H1 (cell line): ENCODE results near the gene UBE3C. TPM values are rescaled to one million over a fixed set of nuclear protein-coding genes. Genes with fewer than 3 reads are reported as not detected.

Experiments used
- CTCF ChIA-PET: fragments of 300-600 bp; sonication (Branson Sonifier 250); formaldehyde crosslinking; loops from one replicate; lab custom pipeline; 2021; ENCODE audit not compliant: partially characterized antibody; lab: Charles Lee
- POLR2A ChIA-PET: fragments of 300-600 bp; sonication (Branson Sonifier 250); formaldehyde crosslinking; loops from one replicate; lab custom pipeline; 2021; ENCODE audit warnings: inconsistent platforms; ENCODE audit not compliant: partially characterized antibody; lab: Charles Lee
- DNase-seq, 2 experiments: peaks; one replicate each; pipeline versions ENCODE4 v3.0.0 to v3.0.0-alpha.2; 2010 to 2022; ENCODE audit warnings: low spot score in 2 of 2, low read depth in 1 of 2, mixed read lengths in 1 of 2
- FAIRE-seq: peaks from 2 replicates; lab custom pipeline; 2011; peaks lifted over from hg19 to GRCh38; lab: Jason Lieb, UNC
- H2AFZ ChIP-seq: 2 replicates; pipeline ENCODE4 v1.8.1; 2012; ENCODE audit warnings: low read length, inconsistent platforms
- H2AK5ac ChIP-seq: 2 replicates; pipeline ENCODE4 v1.6.1; 2013; ENCODE audit warnings: low read depth, low read length
- H2BK120ac ChIP-seq: replicated peaks from 2 replicates; pipeline ENCODE3; 2013; ENCODE audit warnings: low read depth, low read length, inconsistent platforms
- H2BK12ac ChIP-seq: 2 replicates; pipeline ENCODE4 v1.6.1; 2013; ENCODE audit warnings: low read depth, low read length
- H2BK15ac ChIP-seq: 2 replicates; pipeline ENCODE4 v1.6.1; 2013; ENCODE audit warnings: low read length
- H2BK20ac ChIP-seq: 2 replicates; pipeline ENCODE4 v1.6.1; 2013; ENCODE audit warnings: low read length
- H2BK5ac ChIP-seq: 2 replicates; pipeline ENCODE4 v1.6.1; 2013; ENCODE audit warnings: low read depth, low read length
- H3K14ac ChIP-seq: 2 replicates; pipeline ENCODE4 v1.6.1; 2013; ENCODE audit warnings: inconsistent platforms; ENCODE audit not compliant: insufficient read length
- H3K18ac ChIP-seq: 2 replicates; pipeline ENCODE4 v1.6.1; 2013; ENCODE audit warnings: low read length; ENCODE audit errors: extremely low read depth
- H3K23ac ChIP-seq: 2 replicates; pipeline ENCODE4 v1.6.1; 2013; ENCODE audit warnings: inconsistent platforms; ENCODE audit not compliant: insufficient read length
- H3K23me2 ChIP-seq: 2 replicates; pipeline ENCODE4 v1.6.1; 2013; ENCODE audit warnings: low read depth, low read length
- H3K27ac ChIP-seq: 2 replicates; pipeline ENCODE4 v1.6.1; 2011; ENCODE audit warnings: low read depth, low read length, inconsistent platforms
- H3K27me3 ChIP-seq, 4 experiments: replicated peaks in 1 of 4; 1 replicate in 1 of 4; 2 replicates in 3 of 4; pipeline versions ENCODE4 v1.6.1 to v1.8.1; 2011 to 2013; ENCODE audit warnings: low read length in 3 of 4, mild to moderate bottlenecking in 3 of 4, inconsistent platforms in 2 of 4, mixed read lengths in 2 of 4, moderate library complexity in 1 of 4; ENCODE audit not compliant: control insufficient read depth in 3 of 4, insufficient read depth in 3 of 4; ENCODE audit errors: extremely low read depth in 1 of 4
- H3K36me3 ChIP-seq, 4 experiments: 2 replicates each; pipeline versions ENCODE4 v1.6.1 to v1.8.1; 2011 to 2013; ENCODE audit warnings: mild to moderate bottlenecking in 4 of 4, low read length in 3 of 4, moderate library complexity in 2 of 4, control low read depth in 1 of 4, inconsistent platforms in 1 of 4; ENCODE audit not compliant: insufficient read depth in 4 of 4, control insufficient read depth in 2 of 4
- H3K4ac ChIP-seq: replicated peaks from 2 replicates; pipeline ENCODE3; 2013; ENCODE audit warnings: low read length, low read depth, mixed read lengths, inconsistent platforms; ENCODE audit not compliant: insufficient read length
- H3K4me1 ChIP-seq, 4 experiments: replicated peaks in 1 of 4; 1 replicate in 1 of 4; 2 replicates in 3 of 4; pipeline versions ENCODE4 v1.6.1 to v1.8.1; 2011 to 2013; ENCODE audit warnings: low read length in 3 of 4, inconsistent platforms in 2 of 4, mixed read lengths in 1 of 4; ENCODE audit not compliant: insufficient read depth in 4 of 4, control insufficient read depth in 3 of 4
- H3K4me2 ChIP-seq, 2 experiments: 2 replicates each; pipeline versions ENCODE4 v1.6.1 to v1.8.1; 2011 to 2013; ENCODE audit warnings: low read depth in 2 of 2, low read length in 2 of 2, control low read depth in 1 of 2, inconsistent platforms in 1 of 2, mild to moderate bottlenecking in 1 of 2; ENCODE audit not compliant: insufficient read depth in 1 of 2
- H3K4me3 ChIP-seq, 4 experiments: fragments of 200-600, 300-600 bp in 1 of 4; sonication (generic), shearing (Covaris generic), sonication (Bioruptor Twin) in 1 of 4; 2 replicates each; pipeline versions ENCODE4 v1.5.1 to v1.8.1; 2011 to 2016; ENCODE audit warnings: low read length in 4 of 4, low read depth in 3 of 4, control low read depth in 2 of 4, inconsistent platforms in 2 of 4, mild to moderate bottlenecking in 2 of 4, mixed read lengths in 1 of 4, moderate library complexity in 1 of 4; ENCODE audit not compliant: insufficient read depth in 2 of 4; ENCODE audit errors: extremely low read depth in 1 of 4
- H3K56ac ChIP-seq: replicated peaks from 2 replicates; pipeline ENCODE3; 2013; ENCODE audit warnings: low read depth, mild to moderate bottlenecking, mixed read lengths, low read length, inconsistent platforms; ENCODE audit not compliant: insufficient read length
- H3K79me1 ChIP-seq: 2 replicates; pipeline ENCODE4 v1.6.1; 2013; ENCODE audit warnings: low read depth, low read length, control low read depth
- H3K79me2 ChIP-seq, 2 experiments: 2 replicates each; pipeline versions ENCODE4 v1.6.1 to v1.8.1; 2012 to 2013; ENCODE audit warnings: low read length in 2 of 2, mild to moderate bottlenecking in 2 of 2, inconsistent platforms in 1 of 2; ENCODE audit not compliant: insufficient read depth in 2 of 2, control insufficient read depth in 1 of 2
- H3K9ac ChIP-seq, 4 experiments: replicated peaks in 1 of 4; 1 replicate in 1 of 4; 2 replicates in 3 of 4; pipeline versions ENCODE4 v1.6.1 to v1.8.1; 2011 to 2013; ENCODE audit warnings: low read depth in 3 of 4, low read length in 3 of 4, control low read depth in 2 of 4, mild to moderate bottlenecking in 2 of 4, moderate library complexity in 2 of 4, inconsistent platforms in 1 of 4; ENCODE audit errors: extremely low read depth in 1 of 4
- H3K9me3 ChIP-seq, 2 experiments: 2 replicates each; pipeline versions ENCODE4 v1.6.1 to v1.8.1; 2012 to 2013; ENCODE audit warnings: mild to moderate bottlenecking in 2 of 2, moderate library complexity in 2 of 2, control low read depth in 1 of 2, inconsistent platforms in 1 of 2, low read depth in 1 of 2, low read length in 1 of 2, mixed read lengths in 1 of 2; ENCODE audit not compliant: insufficient read depth in 2 of 2
- H4K20me1 ChIP-seq, 2 experiments: replicated peaks in 1 of 2; 2 replicates each; pipeline versions ENCODE3 to v1.8.1; 2011 to 2013; ENCODE audit warnings: inconsistent platforms in 2 of 2, low read length in 2 of 2, mild to moderate bottlenecking in 1 of 2; ENCODE audit not compliant: insufficient read depth in 2 of 2, control insufficient read depth in 1 of 2
- H4K5ac ChIP-seq: 2 replicates; pipeline ENCODE4 v1.6.1; 2013; ENCODE audit warnings: low read length, low read depth, mixed read lengths, inconsistent platforms; ENCODE audit not compliant: insufficient read length
- H4K8ac ChIP-seq: 2 replicates; pipeline ENCODE4 v1.8.0; 2013; ENCODE audit warnings: mild to moderate bottlenecking, moderate library complexity, low read length, inconsistent platforms; ENCODE audit not compliant: insufficient read depth; ENCODE audit errors: extremely low read depth
- H4K91ac ChIP-seq: replicated peaks from 2 replicates; pipeline ENCODE3; 2013; ENCODE audit warnings: low read length, mixed read lengths, inconsistent platforms; ENCODE audit not compliant: insufficient read length
- CEBPB ChIP-seq: IDR thresholded peaks from 2 replicates; pipeline ENCODE4 v1.6.1; 2012; ENCODE audit warnings: low read depth, low read length
- CHD1 ChIP-seq: IDR thresholded peaks from 2 replicates; pipeline ENCODE4 v1.6.1; 2012; ENCODE audit warnings: low read depth, low read length, improper control_type of control experiment
- CHD2 ChIP-seq: IDR thresholded peaks from 2 replicates; pipeline ENCODE4 v1.6.1; 2012; ENCODE audit warnings: low read length, improper control_type of control experiment
- CREB1 ChIP-seq: IDR thresholded peaks from 2 replicates; pipeline ENCODE4 v1.6.1; 2012; ENCODE audit warnings: inconsistent platforms
- E2F6 ChIP-seq: IDR thresholded peaks from 2 replicates; pipeline ENCODE4 v1.6.1; 2012; ENCODE audit warnings: inconsistent platforms
- HDAC6 ChIP-seq: IDR thresholded peaks from one replicate; pipeline ENCODE4 v1.7.1; 2012; ENCODE audit warnings: low read depth, mild to moderate bottlenecking, inconsistent platforms, low read length, moderate library complexity
- PHF8 ChIP-seq: fragments of 200-600 bp; sonication (generic); conservative IDR thresholded peaks from 2 replicates; pipeline ENCODE4 v1.7.1; 2012; ENCODE audit warnings: low read depth, mild to moderate bottlenecking, inconsistent platforms, low read length, moderate library complexity
- WGBS, 2 experiments: shearing (Covaris generic) in 1 of 2; methylation state at CpG; one replicate each; pipeline versions ENCODE4 v1.1.6 to v1.1.7; 2013 to 2015; ENCODE audit warnings: low lambda C conversion rate in 2 of 2, mixed read lengths in 2 of 2, inconsistent platforms in 1 of 2, low coverage in 1 of 2, missing lambda C conversion rate in 1 of 2; ENCODE audit not compliant: insufficient replicate concordance in 2 of 2, insufficient coverage in 1 of 2, insufficient read length in 1 of 2; ENCODE audit errors: extremely low coverage in 1 of 2, missing lambda C conversion rate in 1 of 2; 5-methylcytosine and 5-hydroxymethylcytosine counted together
- polyA plus RNA-seq, 7 experiments: library from polyadenylated mRNA; depleted of rRNA in 3 of 7; stranded (reverse) in 5 of 7; unstranded in 2 of 7; fragments of >200 nt in 5 of 7; fragments of 200-250 nt in 2 of 7; gene quantifications; 1 replicate in 5 of 7; 2 replicates in 1 of 7; 4 replicates in 1 of 7; pipeline versions ENCODE4 v1.2.1 to v1.2.3, GENCODE V29; 2011 to 2013; ENCODE audit warnings: missing spikeins in 2 of 7, mixed read lengths in 2 of 7
- total RNA-seq: library from RNA; stranded (reverse); fragmentation: NEBNext Ultra II Directional; extraction: Animal tissue kit (Norgen Biotek cat#: 25700); gene quantifications from 2 replicates; pipeline ENCODE4 v1.2.1, GENCODE V29; 2021

The UBE3C gene
- total and polyA plus RNA-seq, 2 of the 8 experiments (the other 6 are each of a cell fraction or from before 2014, with no cell fraction given) = 32.0 to 54.1 TPM

GRCh38 chr7:157152391-157152937 lies 13.7 kb downstream of the UBE3C start:
- H3K4me1 ChIP-seq = peaks cover 4 to 10% (median 7%) of the 10 kb centered on the region in 4 experiments; a peak in 6 of 7 replicates

More at GRCh38 chr7:157152391-157152937, 13.7 kb downstream of the UBE3C start:
- no peak overlapping the region for H3K4me3 ChIP-seq
- ChIA-PET POLR2A (interaction anchor here (2.3 kb wide), 1 partner anchor 12 kb away, joined by 8 read pairs; no protein-coding TSS in a partner anchor), CTCF (interaction anchor here (1.0 to 3.0 kb wide), 2 partner anchors 11 to 98 kb away, joined by 3 to 15 read pairs; no protein-coding TSS in a partner anchor)
- DNase-seq (no peak), FAIRE-seq (no peak)
- no peak overlapping the region for H2BK20ac ChIP-seq
- H3K27me3 ChIP-seq = no peaks in the 10 kb centered on the region; a peak in 1 of 7 replicates
- no peak overlapping the region for H4K5ac ChIP-seq
- H3K23me2 ChIP-seq = no peaks in the 10 kb centered on the region; the same call in 1 of the 2 replicates
- peaks cover 38 to 46% of the 10 kb centered on the region in 2 experiments for H4K20me1 ChIP-seq
- H4K8ac ChIP-seq = no peak overlapping the region
- no peak overlapping the region for H2BK15ac ChIP-seq
- H3K27ac ChIP-seq = no peak overlapping the region
- H3K56ac ChIP-seq = no peak overlapping the region
- H3K79me2 ChIP-seq = peaks cover 40 to 100% of the 10 kb centered on the region in 2 experiments
- H3K4ac ChIP-seq = no peak overlapping the region
- no peak overlapping the region for H4K91ac ChIP-seq
- H3K9ac ChIP-seq = no peak overlapping the region
- H3K36me3 ChIP-seq = peaks cover 0 to 7% (median 0%) of the 10 kb centered on the region in 4 experiments; a peak in 1 of 8 replicates
- TF ChIP-seq CREB1 (no peak), CHD2 (no peak), E2F6 (no peak), CHD1 (no peak), HDAC6 (no peak), CEBPB (no peak), PHF8 (no peak)
- H3K23ac ChIP-seq = no peak overlapping the region
- H3K14ac ChIP-seq = no peak overlapping the region
- H3K4me2 ChIP-seq = no peak overlapping the region; a peak in 1 of 4 replicates
- H2BK12ac ChIP-seq = no peak overlapping the region
- 93% methylated on average over 9 of the region's 9 CpGs; no CpG with 5 or more reads in 1 of the 2 experiments for WGBS, 2 experiments
- H2BK5ac ChIP-seq = no peak overlapping the region
- no peak overlapping the region for H2AK5ac ChIP-seq
- no peak overlapping the region for H2BK120ac ChIP-seq
- no peaks in the 10 kb centered on the region for H3K9me3 ChIP-seq
- H3K79me1 ChIP-seq = peaks cover 21% of the 10 kb centered on the region
- no peak overlapping the region for H2AFZ ChIP-seq
- H3K18ac ChIP-seq = no peak overlapping the region
